ENCODE measurements around the gene UBE2G1.

DNA sequence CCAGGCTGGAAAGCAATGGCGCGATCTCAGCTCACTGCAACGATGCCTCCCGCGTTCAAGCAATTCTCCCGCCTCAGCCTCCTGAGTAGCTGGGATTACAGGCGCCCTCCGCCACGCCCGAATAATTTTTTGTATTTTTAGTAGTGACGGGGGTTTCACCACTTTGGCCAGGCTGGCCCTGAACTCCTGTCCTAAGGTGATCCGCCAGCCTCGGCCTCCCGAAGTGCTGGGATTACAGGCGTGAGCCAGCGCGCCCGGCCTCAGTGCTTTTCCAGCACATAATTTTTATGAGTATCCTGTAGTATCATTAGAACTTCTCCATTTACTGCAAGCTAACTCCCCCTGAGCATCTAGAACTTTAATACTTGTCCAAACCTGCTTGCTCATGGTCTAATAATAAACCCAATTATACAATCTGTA, 1.8 kb downstream of the UBE2G1 start:
- TF ChIP-seq POLR2AphosphoS5 (IDR thresholded peaks at IDR 0.05; ENCODE audit: low read depth, low read length) (no peak), TAF1 (IDR thresholded peaks at IDR 0.05; ENCODE audit: borderline replicate concordance, insufficient read depth, low read length) (no peak)
